ENCODE results near the gene DGKH.

Gene DGKH

GRCh38 chr13:42112864-42113263, 64.4 kb downstream of the DGKH start:
- no peak overlapping the region for H3K4me3 ChIP-seq (ENCODE audit: low read depth, low read length)
- no peak for DNase-seq (ENCODE audit: low read depth)
- no peak for TF ChIP-seq CTCF (conservative IDR thresholded peaks at IDR 0.05; ENCODE audit: low read depth, low read length)

- no peak overlapping the region for H3K4me3 ChIP-seq (ENCODE audit: low read depth, low read length)
- TF ChIP-seq CTCF (conservative IDR thresholded peaks at IDR 0.05; ENCODE audit: low read depth, low read length), result no peak
- DNase-seq (ENCODE audit: low read depth), result no peak
Observed at GRCh38 chr13:42113478-42113877, 65.0 kb downstream of the DGKH start.

GRCh38 chr13:42114278-42114677, 65.8 kb downstream of the DGKH start:
- no peak for TF ChIP-seq CTCF (conservative IDR thresholded peaks at IDR 0.05; ENCODE audit: low read depth, low read length)
- H3K4me3 ChIP-seq (ENCODE audit: low read depth, low read length), result no peak overlapping the region
- DNase-seq (ENCODE audit: low read depth), result no peak

- DNase-seq (ENCODE audit: low read depth), result no peak
- TF ChIP-seq CTCF (conservative IDR thresholded peaks at IDR 0.05; ENCODE audit: low read depth, low read length), result no peak
- no peak overlapping the region for H3K4me3 ChIP-seq (ENCODE audit: low read depth, low read length)
Observed at GRCh38 chr13:42114912-42115311, 66.5 kb downstream of the DGKH start.

- peak; percentile 32 for DNase-seq (ENCODE audit: low read depth)
- no peak overlapping the region for H3K4me3 ChIP-seq (ENCODE audit: low read depth, low read length)
- TF ChIP-seq CTCF (conservative IDR thresholded peaks at IDR 0.05; ENCODE audit: low read depth, low read length), result no peak
Observed at GRCh38 chr13:42116225-42116624, 67.8 kb downstream of the DGKH start.

DNA sequence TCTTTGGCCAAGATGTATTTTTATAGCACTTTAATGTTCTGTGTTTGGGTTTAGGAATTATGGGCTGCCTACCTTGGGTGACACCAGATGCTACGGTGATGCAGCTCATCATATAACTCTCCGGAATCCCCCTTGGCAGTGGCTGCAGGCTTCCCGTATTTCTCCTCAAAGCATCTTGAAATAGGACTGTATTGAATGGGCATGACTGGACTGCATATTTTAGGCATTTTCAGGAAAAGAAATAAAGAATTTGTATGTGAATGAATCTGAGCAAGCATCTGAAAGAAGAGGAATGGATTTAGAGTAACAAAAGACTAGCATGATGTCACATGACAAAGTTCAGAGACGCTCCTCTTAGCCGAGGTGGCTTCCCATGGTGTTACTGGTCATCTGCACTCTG, 70.6 kb downstream of the DGKH start:
- no peak for DNase-seq (ENCODE audit: low read depth)
- no peak for TF ChIP-seq CTCF (conservative IDR thresholded peaks at IDR 0.05; ENCODE audit: low read depth, low read length)
- H3K4me3 ChIP-seq (ENCODE audit: low read depth, low read length), result no peak overlapping the region

GRCh38 chr13:42119875-42120274, 71.4 kb downstream of the DGKH start:
- DNase-seq (ENCODE audit: low read depth), result peak; percentile 13
- TF ChIP-seq CTCF (conservative IDR thresholded peaks at IDR 0.05; ENCODE audit: low read depth, low read length), result no peak
- H3K4me3 ChIP-seq (ENCODE audit: low read depth, low read length), result no peak overlapping the region

All from choroid plexus epithelial cell (primary cell).